Ovary (tissue), 3 donors: ENCODE data around the gene SLC1A2.

Source experiments
- EP300 ChIP-seq: sonication (generic); formaldehyde crosslinking; IDR thresholded peaks from one replicate; pipeline ENCODE4 v1.6.1; 2017; ENCODE audit warnings: antibody characterized with exemption
- POLR2A ChIP-seq: fragments of 450-650 bp; IDR thresholded peaks from one replicate; pipeline ENCODE4 v1.6.1; 2017; ENCODE audit warnings: antibody characterized with exemption, mild to moderate bottlenecking, moderate library complexity
- TF ChIP-seq, protein P1 (sequence below), 3 donors: fragments of 450-650 bp in 2 of 3; fragments of 200-600 bp in 1 of 3; IDR thresholded peaks; one replicate each; pipeline versions ENCODE4 v1.5.1 to v1.8.0; 2016 to 2022; ENCODE audit warnings: antibody characterized with exemption in 3 of 3, mild to moderate bottlenecking in 1 of 3
- donor health status: DM: no; HTN: no; CAD: no.

DNA sequence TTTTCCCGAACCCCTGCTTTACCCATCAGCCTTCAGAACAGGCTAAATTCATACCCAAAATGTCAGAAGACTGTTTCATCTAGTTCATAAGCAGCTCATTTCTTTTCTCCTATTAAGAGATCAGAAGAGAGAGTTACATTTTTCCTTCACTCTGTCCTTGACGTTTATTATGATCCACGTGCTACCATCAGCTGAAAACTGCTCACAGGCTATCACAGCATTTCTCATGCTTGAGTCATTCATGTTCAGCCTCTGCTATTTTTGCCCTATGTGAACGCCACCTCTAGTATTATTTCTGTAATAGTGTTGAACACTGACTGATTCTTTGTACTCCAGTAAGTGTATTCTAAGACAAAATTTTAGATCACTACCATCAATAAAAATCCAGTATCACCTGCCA, 51.9 kb downstream of the SLC1A2 start:
- TF ChIP-seq, protein P1, sequence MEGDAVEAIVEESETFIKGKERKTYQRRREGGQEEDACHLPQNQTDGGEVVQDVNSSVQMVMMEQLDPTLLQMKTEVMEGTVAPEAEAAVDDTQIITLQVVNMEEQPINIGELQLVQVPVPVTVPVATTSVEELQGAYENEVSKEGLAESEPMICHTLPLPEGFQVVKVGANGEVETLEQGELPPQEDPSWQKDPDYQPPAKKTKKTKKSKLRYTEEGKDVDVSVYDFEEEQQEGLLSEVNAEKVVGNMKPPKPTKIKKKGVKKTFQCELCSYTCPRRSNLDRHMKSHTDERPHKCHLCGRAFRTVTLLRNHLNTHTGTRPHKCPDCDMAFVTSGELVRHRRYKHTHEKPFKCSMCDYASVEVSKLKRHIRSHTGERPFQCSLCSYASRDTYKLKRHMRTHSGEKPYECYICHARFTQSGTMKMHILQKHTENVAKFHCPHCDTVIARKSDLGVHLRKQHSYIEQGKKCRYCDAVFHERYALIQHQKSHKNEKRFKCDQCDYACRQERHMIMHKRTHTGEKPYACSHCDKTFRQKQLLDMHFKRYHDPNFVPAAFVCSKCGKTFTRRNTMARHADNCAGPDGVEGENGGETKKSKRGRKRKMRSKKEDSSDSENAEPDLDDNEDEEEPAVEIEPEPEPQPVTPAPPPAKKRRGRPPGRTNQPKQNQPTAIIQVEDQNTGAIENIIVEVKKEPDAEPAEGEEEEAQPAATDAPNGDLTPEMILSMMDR (IDR thresholded peaks at IDR 0.05), result no peak
- no peak for TF ChIP-seq EP300
- no peak for TF ChIP-seq POLR2A
